Right kidney (tissue), 1 donor: ENCODE data around the gene ZNF839.

Experiments
- DNase-seq: peaks from one replicate; pipeline ENCODE4 v3.0.0-alpha.2; 2016

ZNF839 gene

GRCh38 chr14:102389246-102389645 lies 69.7 kb downstream of the ZNF839 start:
- no peak for DNase-seq

GRCh38 chr14:102390064-102390855 lies 70.7 kb downstream of the ZNF839 start:
- DNase-seq: no peak
